H9 (cell line): Measurements from ENCODE around the gene RAD23B. TPM values are rescaled to one million over a fixed set of nuclear protein-coding genes. Genes with fewer than 3 reads are reported as not detected.

Source experiments
- DNase-seq: peaks from one replicate; pipeline ENCODE4 v3.0.0-alpha.2; 2017
- H2AFZ ChIP-seq: one replicate; pipeline ENCODE4 v1.6.1; 2013; ENCODE audit warnings: mild to moderate bottlenecking, low read length, control low read depth, moderate library complexity
- H2AK5ac ChIP-seq: 2 replicates; pipeline ENCODE4 v1.6.1; 2013; ENCODE audit warnings: low read length, control low read depth, mixed read lengths; ENCODE audit not compliant: insufficient read length
- H2BK120ac ChIP-seq: one replicate; pipeline ENCODE4 v1.6.1; 2013; ENCODE audit warnings: low read depth, mild to moderate bottlenecking, low read length, control low read depth, inconsistent platforms; ENCODE audit not compliant: poor library complexity, severe bottlenecking
- H2BK12ac ChIP-seq: 2 replicates; pipeline ENCODE4 v1.6.1; 2013; ENCODE audit warnings: low read length, control low read depth, mixed read lengths, low read depth; ENCODE audit not compliant: insufficient read length
- H2BK15ac ChIP-seq: 2 replicates; pipeline ENCODE4 v1.6.1; 2013; ENCODE audit warnings: low read depth, low read length, control low read depth
- H2BK20ac ChIP-seq: one replicate; pipeline ENCODE4 v1.6.1; 2013; ENCODE audit warnings: low read depth, mild to moderate bottlenecking, low read length, control low read depth, inconsistent platforms; ENCODE audit not compliant: poor library complexity, severe bottlenecking
- H2BK5ac ChIP-seq: 2 replicates; pipeline ENCODE4 v1.6.1; 2013; ENCODE audit warnings: low read length, control low read depth, mixed read lengths; ENCODE audit not compliant: insufficient read length
- H3K14ac ChIP-seq: 2 replicates; pipeline ENCODE4 v1.6.1; 2013; ENCODE audit warnings: low read length, control low read depth; ENCODE audit not compliant: insufficient read depth
- H3K18ac ChIP-seq: 2 replicates; pipeline ENCODE4 v1.6.1; 2013; ENCODE audit warnings: low read depth, mild to moderate bottlenecking, mixed read lengths, low read length, control low read depth; ENCODE audit not compliant: insufficient read length
- H3K23ac ChIP-seq: 2 replicates; pipeline ENCODE4 v1.6.1; 2013; ENCODE audit warnings: low read length, control low read depth, mixed read lengths, low read depth; ENCODE audit not compliant: insufficient read length
- H3K23me2 ChIP-seq: 2 replicates; pipeline ENCODE4 v1.6.1; 2013; ENCODE audit warnings: low read depth, mild to moderate bottlenecking, mixed read lengths, low read length, control low read depth; ENCODE audit not compliant: insufficient read length, poor library complexity, severe bottlenecking
- H3K27ac ChIP-seq: 2 replicates; pipeline ENCODE4 v1.5.1; 2013; ENCODE audit warnings: low read length, control low read depth, mixed read lengths, low read depth; ENCODE audit not compliant: insufficient read length
- H3K27me3 ChIP-seq: 2 replicates; pipeline ENCODE4 v1.6.1; 2013; ENCODE audit warnings: low read length, control low read depth, inconsistent platforms; ENCODE audit not compliant: insufficient read depth
- H3K4ac ChIP-seq: 2 replicates; pipeline ENCODE4 v1.6.1; 2013; ENCODE audit warnings: low read depth, mild to moderate bottlenecking, control low read depth, inconsistent platforms, low read length, moderate library complexity
- H3K4me1 ChIP-seq: 2 replicates; pipeline ENCODE4 v1.6.1; 2013; ENCODE audit warnings: low read length, control low read depth, inconsistent platforms; ENCODE audit not compliant: insufficient read depth
- H3K4me2 ChIP-seq: 2 replicates; pipeline ENCODE4 v1.6.1; 2013; ENCODE audit warnings: low read length, control low read depth, mixed read lengths; ENCODE audit not compliant: insufficient read length, insufficient read depth
- H3K56ac ChIP-seq: 2 replicates; pipeline ENCODE4 v1.6.1; 2013; ENCODE audit warnings: low read depth, mild to moderate bottlenecking, mixed read lengths, low read length, control low read depth; ENCODE audit not compliant: insufficient read length
- H3K79me1 ChIP-seq: 2 replicates; pipeline ENCODE4 v1.6.1; 2013; ENCODE audit warnings: low read depth, mild to moderate bottlenecking, moderate library complexity, low read length, control low read depth, inconsistent platforms; ENCODE audit not compliant: insufficient read depth, poor library complexity, severe bottlenecking
- H3K79me2 ChIP-seq: 2 replicates; pipeline ENCODE4 v1.6.1; 2013; ENCODE audit warnings: low read length, control low read depth, inconsistent platforms; ENCODE audit not compliant: insufficient read depth
- H3K9ac ChIP-seq: 2 replicates; pipeline ENCODE4 v1.6.1; 2013; ENCODE audit warnings: low read length, control low read depth, mixed read lengths; ENCODE audit not compliant: insufficient read length; ENCODE audit errors: extremely low read depth
- H3K9me3 ChIP-seq: one replicate; pipeline ENCODE4 v1.6.1; 2013; ENCODE audit warnings: low read depth, low read length, inconsistent platforms; ENCODE audit not compliant: control insufficient read depth
- H3T11ph ChIP-seq: one replicate; pipeline ENCODE4 v1.6.1; 2013; ENCODE audit warnings: mild to moderate bottlenecking, low read length, control low read depth, inconsistent platforms
- H4K20me1 ChIP-seq: one replicate; pipeline ENCODE4 v1.6.1; 2013; ENCODE audit not compliant: control insufficient read depth, insufficient read length, insufficient read depth
- H4K5ac ChIP-seq: 2 replicates; pipeline ENCODE4 v1.6.1; 2013; ENCODE audit warnings: low read depth, mild to moderate bottlenecking, mixed read lengths, low read length, control low read depth; ENCODE audit not compliant: insufficient read length
- H4K8ac ChIP-seq: replicated peaks from 2 replicates; pipeline ENCODE4 v1.6.1; 2013; ENCODE audit warnings: low read length, control low read depth, mixed read lengths, low read depth; ENCODE audit not compliant: insufficient read length
- H4K91ac ChIP-seq: 2 replicates; pipeline ENCODE4 v1.6.1; 2013; ENCODE audit warnings: low read depth, mild to moderate bottlenecking, moderate library complexity, mixed read lengths, low read length, control low read depth; ENCODE audit not compliant: insufficient read length
- H3K27ac Mint-ChIP-seq, 3 experiments: 2 replicates in 2 of 3; 3 replicates in 1 of 3; pipeline ENCODE4 v1.8.0; 2020 to 2021; ENCODE audit warnings: mixed read lengths in 3 of 3, mild to moderate bottlenecking in 1 of 3, moderate library complexity in 1 of 3
- H3K27me3 Mint-ChIP-seq: 2 replicates; pipeline ENCODE4 v1.8.0; 2021; ENCODE audit warnings: low read depth, mild to moderate bottlenecking, moderate library complexity, mixed read lengths
- H3K36me3 Mint-ChIP-seq, 3 experiments: 2 replicates in 2 of 3; 3 replicates in 1 of 3; pipeline ENCODE4 v1.8.0; 2020 to 2021; ENCODE audit warnings: low read depth in 3 of 3, mixed read lengths in 3 of 3; ENCODE audit not compliant: insufficient read depth in 1 of 3
- H3K4me1 Mint-ChIP-seq, 2 experiments: 2 replicates each; pipeline ENCODE4 v1.8.0; 2020; ENCODE audit warnings: mixed read lengths in 2 of 2
- H3K4me3 Mint-ChIP-seq, 2 experiments: 2 replicates in 1 of 2; 3 replicates in 1 of 2; pipeline ENCODE4 v1.8.0; 2020 to 2021; ENCODE audit warnings: mild to moderate bottlenecking in 2 of 2, mixed read lengths in 2 of 2, moderate library complexity in 1 of 2
- H3K9me3 Mint-ChIP-seq, 2 experiments: 2 replicates in 1 of 2; 3 replicates in 1 of 2; pipeline ENCODE4 v1.8.0; 2020; ENCODE audit warnings: mild to moderate bottlenecking in 2 of 2, mixed read lengths in 2 of 2, moderate library complexity in 1 of 2
- WGBS: extraction: QIAGEN DNeasy Blood & Tissue Kit; methylation state at CpG from one replicate; pipeline ENCODE4 v1.1.7; 2013; ENCODE audit warnings: missing lambda C conversion rate, low lambda C conversion rate, mixed read lengths; ENCODE audit not compliant: insufficient read length; ENCODE audit errors: extremely low coverage; 5-methylcytosine and 5-hydroxymethylcytosine counted together
- long read RNA-seq: library from polyadenylated mRNA; unstranded; transcript quantifications from one replicate; pipeline ENCODE4 v2.0.0, GENCODE V29; 2020
- total RNA-seq: library from RNA; stranded (reverse); gene quantifications from 2 replicates; pipeline ENCODE4 v1.2.1, GENCODE V29; 2021
- TF ChIP-seq, protein P1 (sequence below): fragments of 200-600 bp; sonication (generic); conservative IDR thresholded peaks from 3 replicates; pipeline ENCODE4 v1.8.0; 2021; ENCODE audit warnings: antibody characterized with exemption, mild to moderate bottlenecking

Gene RAD23B
- total RNA-seq, result 154 and 165 TPM in 2 replicates
- long read RNA-seq, partial matches to known transcripts, result 0 of 20 reads
- long read RNA-seq, other reads (novel, unspliced or antisense), result 20 of 20 reads

DNA sequence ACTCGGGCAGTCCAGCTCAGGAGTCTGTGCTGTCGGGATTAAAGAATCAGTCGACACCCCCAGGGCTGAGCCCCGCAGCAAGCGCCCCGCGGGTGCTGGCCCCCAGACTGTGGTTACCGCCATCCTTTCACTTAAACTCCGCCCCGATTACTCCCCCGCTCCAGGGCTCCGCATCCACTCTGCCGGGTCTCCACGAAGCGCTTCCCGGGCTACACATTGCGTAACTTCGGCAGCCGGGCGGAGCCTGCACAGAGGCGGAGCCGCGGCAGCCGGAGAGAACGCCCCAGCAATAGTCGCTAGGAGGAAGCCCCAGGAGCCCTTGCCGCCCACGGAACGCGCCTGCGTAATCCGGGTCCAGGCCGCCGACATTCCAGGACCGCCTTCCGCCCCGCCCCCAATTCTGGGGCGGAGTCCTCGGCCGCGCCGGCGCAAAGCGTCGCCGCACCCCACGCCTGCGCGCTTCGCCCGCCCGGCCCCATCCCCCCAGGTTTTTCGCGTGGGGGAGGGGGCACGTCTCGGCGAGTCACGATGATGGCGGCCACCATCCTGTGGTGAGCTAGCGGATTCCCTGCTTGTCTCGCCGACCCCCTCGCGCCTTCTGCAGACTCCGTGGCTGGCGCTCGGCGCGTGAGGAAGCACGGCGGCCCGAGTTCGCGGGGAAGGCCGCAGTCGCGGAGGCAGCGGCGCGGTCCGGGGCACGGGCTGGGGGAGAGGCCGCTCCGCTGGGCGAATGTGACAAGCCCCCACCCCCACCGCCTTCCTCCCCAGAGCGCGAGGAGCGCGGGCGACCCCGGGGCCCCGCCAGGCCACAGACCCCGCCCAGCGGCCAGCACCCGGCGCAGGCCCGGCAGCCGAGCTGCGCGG is at the start of gene RAD23B:
RAD23B (plus strand) TSS at position 521 of the 864 bp plus-strand sequence. CDS start 351 bp downstream, outside the sequence.
- H3K4ac ChIP-seq, result no peak within 1 kb of the TSS; the same call in 1 of the 2 replicates
- H2BK5ac ChIP-seq, result no peak within 1 kb of the TSS
- H3K27ac ChIP-seq, result peak within 1 kb of the TSS; percentile 76
- no peaks in the 10 kb centered on the region for H3K79me1 ChIP-seq
- no peak within 1 kb of the TSS for H2BK120ac ChIP-seq
- Mint-ChIP-seq H3K27ac (peak within 1 kb of the TSS; percentile 96 to 100 (median 97)), H3K27me3 (no peaks in the 10 kb centered on the region), H3K4me1 (peaks cover 33 to 36% of the 10 kb centered on the region in 2 experiments), H3K36me3 (peaks cover 0 to 15% (median 4%) of the 10 kb centered on the region in 3 experiments; a peak in 6 of 7 replicates), H3K4me3 (peak within 1 kb of the TSS; percentile 87 to 92), H3K9me3 (no peaks in the 10 kb centered on the region; a peak in 1 of 5 replicates)
- no peak within 1 kb of the TSS for H4K8ac ChIP-seq
- WGBS, result no CpG with 5 or more reads among the region's 101 CpGs
- peaks cover 28% of the 10 kb centered on the region for H3K79me2 ChIP-seq
- H3K14ac ChIP-seq, result peak within 1 kb of the TSS; percentile 96
- H3T11ph ChIP-seq, result peak within 1 kb of the TSS; percentile 2
- peak within 1 kb of the TSS; percentile 76 for H3K4me2 ChIP-seq
- H2AK5ac ChIP-seq, result no peak within 1 kb of the TSS
- no peaks in the 10 kb centered on the region for H3K27me3 ChIP-seq
- H2BK12ac ChIP-seq, result no peak within 1 kb of the TSS
- no peak within 1 kb of the TSS for H2AFZ ChIP-seq
- H4K5ac ChIP-seq, result no peak within 1 kb of the TSS
- peak within 1 kb of the TSS; percentile 94 for H3K18ac ChIP-seq
- H3K23me2 ChIP-seq, result peaks cover 3% of the 10 kb centered on the region
- no peaks in the 10 kb centered on the region for H3K4me1 ChIP-seq
- DNase-seq, result peak; percentile 98
- no peaks in the 10 kb centered on the region for H3K9me3 ChIP-seq
- no peak within 1 kb of the TSS for H4K91ac ChIP-seq
- H3K23ac ChIP-seq, result no peak within 1 kb of the TSS
- H3K9ac ChIP-seq, result peak within 1 kb of the TSS; percentile 90
- H4K20me1 ChIP-seq, result no peaks in the 10 kb centered on the region
- no peak within 1 kb of the TSS for H2BK20ac ChIP-seq
- no peak within 1 kb of the TSS for H3K56ac ChIP-seq
- TF ChIP-seq, protein P1, sequence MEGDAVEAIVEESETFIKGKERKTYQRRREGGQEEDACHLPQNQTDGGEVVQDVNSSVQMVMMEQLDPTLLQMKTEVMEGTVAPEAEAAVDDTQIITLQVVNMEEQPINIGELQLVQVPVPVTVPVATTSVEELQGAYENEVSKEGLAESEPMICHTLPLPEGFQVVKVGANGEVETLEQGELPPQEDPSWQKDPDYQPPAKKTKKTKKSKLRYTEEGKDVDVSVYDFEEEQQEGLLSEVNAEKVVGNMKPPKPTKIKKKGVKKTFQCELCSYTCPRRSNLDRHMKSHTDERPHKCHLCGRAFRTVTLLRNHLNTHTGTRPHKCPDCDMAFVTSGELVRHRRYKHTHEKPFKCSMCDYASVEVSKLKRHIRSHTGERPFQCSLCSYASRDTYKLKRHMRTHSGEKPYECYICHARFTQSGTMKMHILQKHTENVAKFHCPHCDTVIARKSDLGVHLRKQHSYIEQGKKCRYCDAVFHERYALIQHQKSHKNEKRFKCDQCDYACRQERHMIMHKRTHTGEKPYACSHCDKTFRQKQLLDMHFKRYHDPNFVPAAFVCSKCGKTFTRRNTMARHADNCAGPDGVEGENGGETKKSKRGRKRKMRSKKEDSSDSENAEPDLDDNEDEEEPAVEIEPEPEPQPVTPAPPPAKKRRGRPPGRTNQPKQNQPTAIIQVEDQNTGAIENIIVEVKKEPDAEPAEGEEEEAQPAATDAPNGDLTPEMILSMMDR, result no peak
- no peak within 1 kb of the TSS for H2BK15ac ChIP-seq
